Adipose tissue (tissue), 3 donors: Measurements from ENCODE around the gene L1CAM. TPM values are rescaled to one million over a fixed set of nuclear protein-coding genes. Genes with fewer than 3 reads are reported as not detected.
"Not testable (repeated sequence)": the region's sequence is repeated elsewhere in the genome, so short reads cannot be mapped to it uniquely, and the experiment has no call there.

Source experiments
- H3K27ac ChIP-seq: one replicate; pipeline ENCODE4 v1.5.1; 2013; ENCODE audit warnings: low read depth, low read length
- WGBS, 3 donors: extraction: QIAGEN DNeasy Blood & Tissue Kit; methylation state at CpG; one replicate each; pipeline ENCODE4 v1.1.7; 2013; 5-methylcytosine and 5-hydroxymethylcytosine counted together
- polyA plus RNA-seq, 3 donors: library from polyadenylated mRNA; stranded (reverse); fragments of 200-250 nt; gene quantifications; one replicate each; pipeline ENCODE4 v1.2.3, GENCODE V29; 2013
- donor health status: healthy with polysubstance abuse.
- donor health status: Bipolar disorder and iron deficiency.
- donor health status: healthy.

L1CAM gene
- polyA plus RNA-seq, 3 donors: 1.3 to 1.8 (median 1.5) TPM

GRCh38 chrX:153827016-153827415 is 59.0 kb downstream of the L1CAM start:
- WGBS, 3 donors: 64 to 80% (median 80%) methylated on average over 3 of the region's 3 CpGs

DNA sequence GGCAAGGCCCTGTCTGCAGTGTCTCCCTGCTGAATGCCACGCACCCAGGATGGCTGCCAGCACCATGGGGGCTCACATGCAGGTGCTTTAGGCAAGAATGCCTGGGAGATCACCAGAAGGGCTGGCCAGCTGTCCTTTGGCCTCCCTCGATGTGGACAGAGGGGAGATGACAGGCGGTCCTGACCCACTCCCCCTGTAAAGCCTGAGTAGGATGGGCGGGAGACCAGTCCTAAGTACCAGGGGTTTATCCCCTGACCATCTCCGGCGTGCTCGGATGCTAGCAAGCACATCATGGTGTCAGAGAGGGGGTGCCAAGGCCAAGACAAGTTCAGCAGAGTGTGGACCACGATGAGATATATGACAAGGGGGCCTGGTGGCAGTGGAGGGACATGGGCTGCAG is 60.9 kb downstream of the L1CAM start:
- WGBS, 3 donors: 83 to 86% (median 85%) methylated on average over 7 to 8 of the region's 8 CpGs
- no peak overlapping the region for H3K27ac ChIP-seq

More at GRCh38 chrX:153827016-153827415, 59.0 kb downstream of the L1CAM start:
- H3K27ac ChIP-seq: no peak overlapping the region

DNA sequence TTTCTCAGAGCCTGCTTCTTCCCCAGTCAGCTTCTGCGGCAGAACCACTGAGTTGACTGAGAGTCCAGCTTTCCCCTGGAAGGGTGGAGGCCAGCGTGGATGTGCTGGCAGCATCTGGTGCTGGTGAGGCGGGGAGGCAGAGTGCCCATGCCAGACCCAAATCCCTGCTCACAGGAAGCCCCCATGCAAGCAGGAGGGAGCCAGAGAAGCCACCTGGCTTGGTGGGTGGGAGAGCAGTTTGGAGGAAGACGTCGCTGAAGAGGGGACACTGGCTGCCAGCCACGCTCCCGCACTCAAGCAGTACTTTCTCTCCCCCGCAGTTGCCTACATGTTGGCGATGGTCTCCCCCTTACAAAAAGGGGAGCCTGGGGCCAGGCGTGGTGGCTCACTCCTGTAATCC is 61.6 kb downstream of the L1CAM start:
- WGBS, 3 donors: 78 to 91% (median 85%) methylated on average over 10 of the region's 10 CpGs
- H3K27ac ChIP-seq: no peak overlapping the region

GRCh38 chrX:153821066-153821465 is 64.9 kb downstream of the L1CAM start:
- 79 to 94% (median 88%) methylated on average over 8 to 9 of the region's 9 CpGs for WGBS, 3 donors

GRCh38 chrX:153820601-153821000 is 65.4 kb downstream of the L1CAM start:
- 72 to 85% (median 80%) methylated on average over 7 of the region's 7 CpGs for WGBS, 3 donors
- no peak overlapping the region for H3K27ac ChIP-seq

More at GRCh38 chrX:153821066-153821465, 64.9 kb downstream of the L1CAM start:
- H3K27ac ChIP-seq: no peak overlapping the region

DNA sequence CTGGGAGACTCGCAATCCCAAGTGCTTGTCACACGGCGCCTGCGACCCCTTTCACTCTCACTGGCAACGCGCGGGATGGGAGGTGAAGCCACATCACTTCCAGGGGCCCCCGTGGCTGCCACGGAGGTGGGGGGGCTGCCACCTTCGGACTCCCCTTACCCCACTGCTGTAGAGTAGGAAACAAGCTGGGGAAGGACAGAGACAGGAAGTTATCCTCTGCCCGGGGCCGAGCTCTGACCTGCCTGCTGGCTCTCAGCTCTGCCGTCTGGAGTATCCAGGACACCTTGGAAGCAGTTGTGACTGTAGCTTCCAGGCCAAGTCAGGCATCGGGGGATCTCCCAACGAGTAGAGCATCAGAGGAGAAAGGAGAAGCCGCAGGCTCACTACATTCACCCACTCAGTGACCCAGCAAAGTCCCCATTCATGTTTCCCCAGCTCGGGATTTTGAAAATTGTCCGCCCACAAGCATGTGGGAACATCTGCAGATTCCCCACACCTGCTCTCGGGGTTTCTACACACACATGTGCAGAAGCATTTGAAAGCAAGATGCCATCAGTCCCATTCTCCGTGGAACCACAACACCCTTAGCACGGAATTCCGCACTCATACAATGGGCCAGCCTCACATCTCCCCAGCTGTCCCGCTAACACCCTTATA is 66.5 kb downstream of the L1CAM start:
- H3K27ac ChIP-seq: no peak overlapping the region

GRCh38 chrX:153818571-153819383 is 67.2 kb downstream of the L1CAM start:
- H3K27ac ChIP-seq: no peak overlapping the region
- WGBS, 3 donors: 7 to 22% (median 16%) methylated on average over 21 to 56 of the region's 67 CpGs

More for the DNA sequence above, 66.5 kb downstream of the L1CAM start:
- WGBS, 3 donors: 27 to 45% (median 33%) methylated on average over 19 to 23 of the region's 23 CpGs

DNA sequence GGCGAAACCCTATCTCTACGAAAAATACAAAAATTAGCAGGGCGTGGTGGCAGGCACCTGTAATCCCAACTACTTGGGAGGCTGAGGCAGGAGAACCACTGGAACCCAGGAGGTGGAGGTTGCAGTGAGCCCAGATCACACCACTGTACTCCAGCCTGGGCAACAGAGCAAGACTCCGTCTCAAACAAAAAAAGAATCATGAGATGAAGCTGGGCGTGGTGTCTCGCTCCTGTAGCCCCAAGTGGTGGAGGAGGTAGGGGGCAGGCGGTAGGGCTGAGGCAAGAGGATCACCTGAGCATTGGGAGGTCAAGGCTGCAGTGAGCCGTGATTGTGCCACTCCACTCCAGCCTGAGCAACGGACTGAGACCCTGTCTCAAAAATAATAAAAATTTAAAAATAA is 67.9 kb downstream of the L1CAM start:
- WGBS, 3 donors: 86 to 97% (median 93%) methylated on average over 9 of the region's 9 CpGs
- H3K27ac ChIP-seq: not testable (repeated sequence)

DNA sequence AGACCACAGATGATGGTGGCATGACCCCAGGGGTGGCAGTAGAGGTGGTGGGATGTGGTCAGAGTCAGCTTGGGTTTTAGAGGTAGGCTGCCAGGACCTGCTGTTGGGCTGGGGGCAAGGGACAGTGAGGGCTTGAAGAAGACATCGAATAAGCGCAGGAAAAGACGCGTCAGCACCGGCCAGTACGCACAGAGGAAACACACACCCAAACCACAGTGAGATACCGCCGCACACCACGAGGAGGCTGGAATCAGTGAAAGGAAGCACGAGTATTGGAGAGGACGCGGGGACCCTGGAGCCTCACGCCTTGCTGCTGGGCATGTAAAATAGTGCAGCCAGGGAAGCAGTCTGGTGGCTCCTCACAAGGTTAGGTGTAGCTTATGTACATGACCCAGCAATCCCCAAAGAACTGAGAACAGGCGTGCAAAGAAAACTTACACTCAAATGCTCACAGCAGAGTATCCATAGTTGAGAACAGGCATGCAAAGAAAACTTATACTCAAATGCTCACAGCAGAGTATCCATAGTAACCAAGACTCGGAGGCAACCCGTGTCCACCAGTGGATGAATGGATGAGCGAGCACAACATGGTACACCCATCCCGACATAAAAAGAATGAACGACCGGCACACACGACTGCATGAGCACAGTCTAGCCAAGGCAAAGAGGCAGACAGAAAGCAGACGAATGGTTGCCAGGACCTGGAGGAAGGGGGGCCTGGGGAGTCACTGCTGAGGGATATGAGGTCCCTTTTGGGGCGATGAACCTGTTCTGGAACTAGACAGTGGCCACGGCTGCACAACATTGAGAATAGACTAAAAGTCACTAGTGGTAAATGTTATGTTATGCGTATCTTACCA is 68.9 kb downstream of the L1CAM start:
- H3K27ac ChIP-seq: no peak overlapping the region
- 65 to 77% (median 76%) methylated on average over 25 of the region's 25 CpGs for WGBS, 3 donors

GRCh38 chrX:153814591-153815315 is 71.2 kb downstream of the L1CAM start:
- no peak overlapping the region for H3K27ac ChIP-seq
- WGBS, 3 donors: 59 to 72% (median 69%) methylated on average over 18 to 19 of the region's 19 CpGs

- no peak overlapping the region for H3K27ac ChIP-seq
- WGBS, 3 donors: 85 to 98% (median 91%) methylated on average over 4 to 5 of the region's 5 CpGs
Measured at GRCh38 chrX:153813161-153813560, 72.8 kb downstream of the L1CAM start.

DNA sequence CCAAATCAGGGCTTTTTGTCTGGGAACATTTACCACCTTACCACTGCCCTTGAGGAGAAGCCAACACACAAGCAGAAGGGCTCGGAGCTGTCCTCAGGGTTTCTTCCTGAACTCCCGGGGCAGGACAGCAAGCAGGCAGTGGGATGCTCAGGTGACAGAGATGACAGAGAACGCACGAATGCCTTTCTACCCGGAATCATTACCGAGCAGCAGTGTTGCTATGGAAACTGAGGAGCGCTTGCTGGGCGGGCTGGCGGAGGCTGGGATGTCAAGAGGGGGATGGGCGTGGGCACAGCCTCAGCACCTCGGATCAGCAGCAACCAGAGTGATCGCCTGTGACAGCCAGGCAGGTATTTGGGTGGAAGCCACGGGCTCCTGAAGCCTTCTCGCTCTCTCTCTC is 73.8 kb downstream of the L1CAM start:
- H3K27ac ChIP-seq: no peak overlapping the region
- WGBS, 3 donors: 29 to 71% (median 67%) methylated on average over 14 of the region's 14 CpGs

Other genes with a start within 250 kb of the L1CAM start
- 1 to 10 TPM in 1 of 3 donors, under 1 TPM in 1, not detected in 1; 0.07 to 1.0 TPM for gene DUSP9, start 239.0 kb downstream of the L1CAM start, polyA plus RNA-seq
- gene PNCK, start 212.4 kb downstream of the L1CAM start, polyA plus RNA-seq: 1 to 10 TPM in 2 of 3 donors, under 1 TPM in 1; 0.64 to 1.5 (median 1.5) TPM
- 10 to 100 TPM; 14.7 to 61.0 (median 20.0) TPM for gene SLC6A8, start 198.2 kb downstream of the L1CAM start, polyA plus RNA-seq
- gene BCAP31, start 161.8 kb downstream of the L1CAM start, polyA plus RNA-seq: 100 to 1,000 TPM; 151 to 640 (median 216) TPM
- 10 to 100 TPM in 1 of 3 donors, 1 to 10 TPM in 2; 7.5 to 29.9 (median 9.6) TPM for gene ABCD1, start 161.3 kb downstream of the L1CAM start, polyA plus RNA-seq
- 1 to 10 TPM; 3.4 to 9.1 (median 8.3) TPM for gene PLXNB3, start 121.9 kb downstream of the L1CAM start, polyA plus RNA-seq
- gene SRPK3, start 105.1 kb downstream of the L1CAM start, polyA plus RNA-seq: under 1 TPM; 0.23 to 0.67 (median 0.30) TPM
- gene IDH3G, start 91.8 kb downstream of the L1CAM start, polyA plus RNA-seq: 10 to 100 TPM; 34.9 to 81.0 (median 51.6) TPM
- gene SSR4, start 91.5 kb downstream of the L1CAM start, polyA plus RNA-seq: 100 to 1,000 TPM; 283 to 679 (median 378) TPM
- 1 to 10 TPM; 1.5 to 2.7 (median 2.1) TPM for gene PDZD4, start 55.6 kb downstream of the L1CAM start, polyA plus RNA-seq
- 1 to 10 TPM; 1.3 to 7.1 (median 5.9) TPM for gene AVPR2, start 18.5 kb upstream of the L1CAM start, polyA plus RNA-seq
- 100 to 1,000 TPM in 1 of 3 donors, 10 to 100 TPM in 1, 1 to 10 TPM in 1; 9.9 to 106 (median 43.6) TPM for gene ARHGAP4, start 40.1 kb upstream of the L1CAM start, polyA plus RNA-seq
- gene NAA10, start 48.9 kb upstream of the L1CAM start, polyA plus RNA-seq: 100 to 1,000 TPM in 1 of 3 donors, 10 to 100 TPM in 2; 68.6 to 169 (median 98.6) TPM
- 10 to 100 TPM in 2 of 3 donors, 1 to 10 TPM in 1; 2.9 to 19.3 (median 18.4) TPM for gene RENBP, start 58.5 kb upstream of the L1CAM start, polyA plus RNA-seq
- gene HCFC1, start 85.6 kb upstream of the L1CAM start, polyA plus RNA-seq: 10 to 100 TPM in 2 of 3 donors, 1 to 10 TPM in 1; 9.5 to 20.2 (median 13.7) TPM
- 10 to 100 TPM in 1 of 3 donors, 1 to 10 TPM in 2; 3.3 to 14.3 (median 5.8) TPM for gene TMEM187, start 86.6 kb upstream of the L1CAM start, polyA plus RNA-seq
- 10 to 100 TPM; 53.8 to 92.1 (median 68.1) TPM for gene IRAK1, start 133.7 kb upstream of the L1CAM start, polyA plus RNA-seq
- gene MECP2, start 211.5 kb upstream of the L1CAM start, polyA plus RNA-seq: 10 to 100 TPM in 2 of 3 donors, 1 to 10 TPM in 1; 7.6 to 15.5 (median 13.3) TPM